Tibial nerve (tissue), 4 donors: ENCODE results near the gene GDA. TPM values are rescaled to one million over a fixed set of nuclear protein-coding genes. Genes with fewer than 3 reads are reported as not detected.
"Not testable (repeated sequence)": the region's sequence is repeated elsewhere in the genome, so short reads cannot be mapped to it uniquely, and the experiment has no call there.

Source experiments
- DNase-seq, 2 donors: peaks; one replicate each; pipeline ENCODE4 v3.0.0-alpha.2; 2019; ENCODE audit warnings: low spot score in 2 of 2
- H3K27ac ChIP-seq, 4 donors: fragments of 200-600 bp; sonication (generic) in 3 of 4; one replicate each; pipeline ENCODE4 v1.5.1; 2017 to 2019; ENCODE audit warnings: mild to moderate bottlenecking in 1 of 4
- H3K27me3 ChIP-seq, 2 donors: fragments of 200-600 bp; sonication (generic) in 1 of 2; one replicate each; pipeline versions ENCODE4 v1.5.1 to v1.6.0; 2017 to 2019
- H3K36me3 ChIP-seq, 3 donors: fragments of 200-600 bp; sonication (generic); one replicate each; pipeline ENCODE4 v1.5.1; 2018 to 2019
- H3K4me1 ChIP-seq, 4 donors: fragments of 200-600 bp; sonication (generic) in 3 of 4; one replicate each; pipeline ENCODE4 v1.5.1; 2017 to 2019
- H3K4me3 ChIP-seq, 4 donors: fragments of 200-600 bp; sonication (generic) in 3 of 4; one replicate each; pipeline ENCODE4 v1.5.1; 2017 to 2019; ENCODE audit warnings: mild to moderate bottlenecking in 1 of 4, moderate library complexity in 1 of 4
- H3K9me3 ChIP-seq, 4 donors: fragments of 200-600 bp; sonication (generic) in 3 of 4; one replicate each; pipeline ENCODE4 v1.5.1; 2017 to 2019
- CTCF ChIP-seq, 5 experiments: fragments of 200-600 bp in 3 of 5; fragments of 450-650 bp in 2 of 5; sonication (generic) in 3 of 5; IDR thresholded peaks; one replicate each; pipeline ENCODE4 v1.5.1; 2016 to 2019; ENCODE audit warnings: antibody characterized with exemption in 5 of 5, mild to moderate bottlenecking in 3 of 5, moderate library complexity in 2 of 5
- EP300 ChIP-seq, 2 donors: sonication (generic); formaldehyde crosslinking; IDR thresholded peaks; one replicate each; pipeline ENCODE4 v1.6.1; 2017; ENCODE audit warnings: antibody characterized with exemption in 2 of 2, mild to moderate bottlenecking in 1 of 2
- POLR2A ChIP-seq, 2 donors: fragments of 450-650 bp; IDR thresholded peaks; one replicate each; pipeline ENCODE4 v1.6.1; 2017; ENCODE audit warnings: antibody characterized with exemption in 2 of 2, mild to moderate bottlenecking in 2 of 2, moderate library complexity in 2 of 2
- WGBS, 2 donors: methylation state at CpG; one replicate each; pipeline ENCODE4 v1.1.5; 2018; 5-methylcytosine and 5-hydroxymethylcytosine counted together
- total RNA-seq, 4 donors: library from RNA; depleted of rRNA; stranded (reverse); fragments of >200 nt; gene quantifications; one replicate each; pipeline ENCODE4 v1.1.0, GENCODE V29; 2016

The GDA gene
- total RNA-seq, 4 donors from 2014 or later, result 1.0 to 1.3 TPM; not detected in 2

DNA sequence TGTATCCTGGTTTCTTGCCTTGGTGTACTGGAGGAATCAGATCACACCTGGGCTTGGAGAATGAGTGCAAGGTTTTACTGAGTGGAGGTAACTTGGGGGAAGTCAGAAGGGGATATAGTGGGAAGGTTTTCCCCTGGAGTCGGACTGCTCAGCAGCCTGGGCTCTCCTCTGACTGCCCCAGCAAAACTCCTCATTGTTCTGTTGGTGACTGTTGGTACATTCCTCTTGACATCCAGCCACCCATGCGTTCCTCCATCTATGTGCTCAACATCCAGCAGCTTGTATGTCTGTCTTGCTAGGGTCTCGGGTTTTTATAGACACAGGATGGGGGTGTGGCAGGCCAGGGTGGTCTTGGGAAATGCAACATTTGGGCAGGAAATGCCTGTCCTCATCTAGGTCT is 119.7 kb downstream of the GDA start:
- DNase-seq, result no peak
- no peaks in the 10 kb centered on the region for H3K27me3 ChIP-seq
- H3K4me1 ChIP-seq, result no peaks in the 10 kb centered on the region
- no peak overlapping the region for H3K4me3 ChIP-seq
- no peaks in the 10 kb centered on the region for H3K36me3 ChIP-seq
- no peaks in the 10 kb centered on the region for H3K9me3 ChIP-seq
- no peak overlapping the region for H3K27ac ChIP-seq
- 65 to 67% methylated on average over 3 of the region's 3 CpGs for WGBS, 2 donors
- no peak for TF ChIP-seq EP300 (IDR thresholded peaks at IDR 0.05)
- no peak for TF ChIP-seq POLR2A (IDR thresholded peaks at IDR 0.05)
- TF ChIP-seq CTCF (IDR thresholded peaks at IDR 0.05), result no peak

GRCh38 chr9:72270359-72270758 is 121.1 kb downstream of the GDA start:
- H3K4me3 ChIP-seq, H3K27ac ChIP-seq, H3K27me3 ChIP-seq, H3K4me1 ChIP-seq, DNase-seq, H3K9me3 ChIP-seq, H3K36me3 ChIP-seq: not testable (repeated sequence)
- WGBS, 2 donors, result 97 to 99% methylated on average over 3 of the region's 3 CpGs

DNA sequence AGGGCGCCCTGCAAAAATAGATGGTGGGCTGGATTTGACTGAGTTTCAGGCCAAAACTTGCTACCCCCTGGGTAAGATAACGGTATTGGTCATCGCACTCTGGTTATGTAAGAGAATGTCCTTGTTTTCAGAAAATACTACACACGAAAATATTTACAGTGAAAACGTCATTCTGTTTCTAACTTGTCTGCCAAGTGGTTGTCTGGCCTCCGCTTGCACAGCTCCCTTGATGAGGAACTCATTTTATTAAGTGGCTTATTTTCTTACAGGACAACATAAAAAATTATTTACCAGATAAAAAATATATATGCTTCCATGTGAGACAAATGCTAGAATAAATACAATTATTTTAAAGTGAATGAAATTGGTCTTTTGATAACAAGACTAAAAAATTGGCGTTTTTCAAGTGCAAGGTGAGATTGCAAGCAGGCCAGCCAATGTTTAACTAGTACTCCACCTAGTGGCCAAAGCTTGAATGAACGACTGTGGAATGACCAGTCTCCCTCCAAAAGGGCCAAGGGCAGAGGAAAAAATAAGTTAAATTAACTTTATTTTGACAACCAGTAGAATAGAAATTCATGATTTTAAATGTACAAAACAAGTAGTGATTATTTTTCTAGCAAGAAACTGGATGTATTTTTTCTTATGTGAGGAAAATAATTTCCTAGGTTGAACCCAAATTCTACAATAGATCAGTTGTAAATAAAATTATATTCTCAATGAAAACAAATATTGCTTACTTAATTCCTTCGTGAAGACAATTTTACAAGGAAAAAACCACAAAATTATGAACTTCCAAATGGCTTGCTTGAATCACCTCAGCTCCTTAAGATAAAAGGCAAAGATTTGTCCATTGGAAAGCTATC is 122.6 kb downstream of the GDA start:
- Histone ChIP-seq H3K27ac (no peak overlapping the region), H3K4me3 (no peak overlapping the region), H3K36me3 (no peaks in the 10 kb centered on the region), H3K9me3 (no peaks in the 10 kb centered on the region), H3K4me1 (no peaks in the 10 kb centered on the region), H3K27me3 (no peaks in the 10 kb centered on the region)
- DNase-seq, result peak in 1 of 2 donors; percentile 91
- no peak for TF ChIP-seq EP300 (IDR thresholded peaks at IDR 0.05)
- TF ChIP-seq CTCF (IDR thresholded peaks at IDR 0.05), result peak; percentile 68 to 84 (median 76)
- no peak for TF ChIP-seq POLR2A (IDR thresholded peaks at IDR 0.05)
- 42 to 46% methylated on average over 9 of the region's 9 CpGs for WGBS, 2 donors

DNA sequence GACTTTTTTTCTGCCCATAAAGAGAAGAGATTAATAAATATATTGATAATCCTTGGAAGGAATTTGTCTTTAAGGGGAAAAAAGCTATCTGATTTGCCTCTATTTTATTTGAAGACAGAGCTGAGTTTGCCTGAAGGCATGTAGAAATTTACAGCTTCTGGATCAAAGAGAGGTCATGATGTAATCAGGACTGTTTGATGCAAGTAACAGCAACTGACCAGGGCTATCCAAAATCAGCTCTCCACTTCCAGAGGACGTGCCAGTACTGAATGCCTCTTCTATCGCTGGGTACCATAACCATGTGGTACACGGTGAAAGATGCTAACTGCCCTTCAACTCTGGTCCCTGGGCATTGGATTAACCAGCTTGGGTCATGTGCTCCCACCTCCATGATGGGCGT is 125.2 kb downstream of the GDA start:
- no peaks in the 10 kb centered on the region for H3K4me1 ChIP-seq
- no peaks in the 10 kb centered on the region for H3K36me3 ChIP-seq
- no peak for TF ChIP-seq CTCF (IDR thresholded peaks at IDR 0.05)
- no peak for TF ChIP-seq EP300 (IDR thresholded peaks at IDR 0.05)
- no peak for TF ChIP-seq POLR2A (IDR thresholded peaks at IDR 0.05)
- H3K27ac ChIP-seq, result no peak overlapping the region
- H3K4me3 ChIP-seq, result no peak overlapping the region
- DNase-seq, result no peak
- WGBS, 2 donors, result 59 to 65% methylated on average over 4 of the region's 4 CpGs
- no peaks in the 10 kb centered on the region for H3K9me3 ChIP-seq
- H3K27me3 ChIP-seq, result no peaks in the 10 kb centered on the region

DNA sequence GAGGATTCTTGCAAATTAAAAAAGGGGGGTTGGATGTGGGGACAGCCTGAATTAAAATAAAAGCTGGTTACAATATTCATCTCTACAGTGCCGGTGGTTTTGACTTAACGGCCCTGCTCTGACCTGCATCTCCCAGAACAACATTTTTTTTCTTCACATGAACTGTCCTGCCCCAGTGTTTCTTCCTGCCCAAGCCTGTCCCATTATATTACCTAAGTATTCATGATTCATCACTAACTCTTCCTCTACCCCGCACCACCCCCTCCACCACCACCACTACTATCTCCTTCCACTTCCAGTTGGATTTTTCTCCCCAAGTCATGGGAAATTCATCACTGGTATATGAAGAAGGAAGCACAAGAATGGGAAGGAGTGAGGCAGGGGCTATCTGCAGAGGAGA is 125.7 kb downstream of the GDA start:
- H3K36me3 ChIP-seq, result no peaks in the 10 kb centered on the region
- no peaks in the 10 kb centered on the region for H3K9me3 ChIP-seq
- H3K4me3 ChIP-seq, result no peak overlapping the region
- H3K27ac ChIP-seq, result no peak overlapping the region
- TF ChIP-seq POLR2A (IDR thresholded peaks at IDR 0.05), result no peak
- TF ChIP-seq EP300 (IDR thresholded peaks at IDR 0.05), result no peak
- TF ChIP-seq CTCF (IDR thresholded peaks at IDR 0.05), result no peak
- H3K4me1 ChIP-seq, result no peaks in the 10 kb centered on the region
- no peaks in the 10 kb centered on the region for H3K27me3 ChIP-seq
- no peak for DNase-seq
- 86 to 88% methylated on average over 3 of the region's 3 CpGs for WGBS, 2 donors
